ENCODE results near the gene XPO5.
"Not testable (repeated sequence)": the region's sequence is repeated elsewhere in the genome, so short reads cannot be mapped to it uniquely, and the experiment has no call there.

Gene XPO5

GRCh38 chr6:43517505-43518357, 58.1 kb downstream of the XPO5 start:
- no peak for DNase-seq (ENCODE audit: low spot score)

GRCh38 chr6:43516697-43517504, 58.9 kb downstream of the XPO5 start, which contains the start of the genes POLR1C and YIPF3:
Gene POLR1C, plus strand, starts transcription at chr6:43517089. Its CDS starts 21 bp downstream, at chr6:43517110.
Gene YIPF3, minus strand, starts transcription at chr6:43516926. Its CDS starts 119 bp downstream, at chr6:43516807.
- DNase-seq (ENCODE audit: low spot score) = peak; percentile 99

DNA sequence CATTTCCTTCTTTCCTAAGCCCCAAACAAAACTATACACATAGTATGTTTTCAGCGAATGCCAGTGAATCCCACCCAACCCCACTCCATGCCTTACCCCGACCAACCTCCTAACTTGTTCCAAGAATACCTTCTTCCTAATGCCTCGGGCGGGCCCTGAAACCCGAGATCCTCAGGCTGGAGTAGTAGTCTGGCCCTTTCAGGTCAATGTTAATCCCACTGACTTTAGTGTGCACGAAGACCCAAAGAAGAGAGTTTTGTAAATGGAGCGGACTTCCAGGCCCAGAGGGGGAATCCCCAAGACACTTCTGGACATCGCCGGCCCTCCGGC, 59.5 kb downstream of the XPO5 start:
- no peak for DNase-seq (ENCODE audit: low spot score)

GRCh38 chr6:43515808-43516207, 60.0 kb downstream of the XPO5 start:
- DNase-seq (ENCODE audit: low spot score) = no peak

- DNase-seq (ENCODE audit: low spot score) = no peak
Observed at GRCh38 chr6:43511824-43512415, 63.9 kb downstream of the XPO5 start.

DNA sequence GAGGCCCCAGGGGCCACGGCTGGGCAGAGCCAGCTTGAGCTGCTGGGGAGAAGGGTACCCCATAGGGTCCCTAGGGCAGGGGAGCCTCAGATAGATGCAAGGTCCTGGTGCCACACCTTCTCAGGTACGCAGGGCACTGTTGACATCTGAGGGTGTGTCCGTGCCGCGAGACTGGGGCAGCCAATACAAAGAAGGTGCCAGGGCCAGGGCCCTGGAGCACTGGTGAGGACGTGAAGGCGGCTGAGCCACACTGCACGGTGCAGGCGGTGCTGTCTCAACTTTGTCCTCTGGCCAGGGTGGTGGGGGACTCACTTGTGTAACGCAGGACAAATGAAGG, 65.0 kb downstream of the XPO5 start:
- no peak for DNase-seq (ENCODE audit: low spot score)

- peak; percentile 86 for DNase-seq (ENCODE audit: low spot score)
Observed at GRCh38 chr6:43509984-43510826, 65.6 kb downstream of the XPO5 start, which contains the start of gene LRRC73. Gene LRRC73, minus strand, starts transcription at chr6:43510346. Its CDS starts 561 bp downstream, at chr6:43509785.

- DNase-seq (ENCODE audit: low spot score) = no peak
Observed at GRCh38 chr6:43509142-43509983, 66.5 kb downstream of the XPO5 start.

DNA sequence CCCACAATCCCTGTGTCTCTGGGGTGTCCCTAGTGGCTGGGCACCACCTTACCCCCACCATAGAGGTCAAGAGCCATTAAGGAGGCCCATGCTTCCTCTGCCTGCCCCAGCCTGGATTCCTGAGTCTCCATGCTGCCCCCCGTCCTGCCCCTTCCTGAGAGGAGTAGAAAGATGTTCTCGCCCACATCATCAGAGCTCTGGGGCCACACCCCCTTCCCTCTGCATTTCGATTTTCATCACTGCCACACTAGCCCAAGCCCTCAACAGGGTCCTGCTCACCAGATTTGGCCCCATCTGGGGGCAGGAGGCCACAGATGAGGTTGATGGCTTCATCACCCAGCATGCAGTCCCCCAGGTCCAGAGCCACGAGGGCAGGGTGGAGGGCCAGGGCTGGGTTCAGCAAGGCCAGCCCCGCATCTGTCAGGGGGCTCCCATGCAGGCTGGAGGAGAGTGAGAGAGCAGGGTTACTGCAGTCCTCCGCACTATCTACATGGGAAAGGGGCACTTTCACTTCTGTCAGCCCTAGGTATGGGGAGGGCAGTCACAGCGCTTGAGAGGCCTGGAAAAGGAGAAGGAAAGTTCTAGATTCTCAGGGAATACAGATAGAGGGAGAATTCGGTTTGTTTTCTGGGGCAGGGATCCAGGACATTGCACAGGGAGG, 67.2 kb downstream of the XPO5 start:
- DNase-seq (ENCODE audit: low spot score) = no peak

DNA sequence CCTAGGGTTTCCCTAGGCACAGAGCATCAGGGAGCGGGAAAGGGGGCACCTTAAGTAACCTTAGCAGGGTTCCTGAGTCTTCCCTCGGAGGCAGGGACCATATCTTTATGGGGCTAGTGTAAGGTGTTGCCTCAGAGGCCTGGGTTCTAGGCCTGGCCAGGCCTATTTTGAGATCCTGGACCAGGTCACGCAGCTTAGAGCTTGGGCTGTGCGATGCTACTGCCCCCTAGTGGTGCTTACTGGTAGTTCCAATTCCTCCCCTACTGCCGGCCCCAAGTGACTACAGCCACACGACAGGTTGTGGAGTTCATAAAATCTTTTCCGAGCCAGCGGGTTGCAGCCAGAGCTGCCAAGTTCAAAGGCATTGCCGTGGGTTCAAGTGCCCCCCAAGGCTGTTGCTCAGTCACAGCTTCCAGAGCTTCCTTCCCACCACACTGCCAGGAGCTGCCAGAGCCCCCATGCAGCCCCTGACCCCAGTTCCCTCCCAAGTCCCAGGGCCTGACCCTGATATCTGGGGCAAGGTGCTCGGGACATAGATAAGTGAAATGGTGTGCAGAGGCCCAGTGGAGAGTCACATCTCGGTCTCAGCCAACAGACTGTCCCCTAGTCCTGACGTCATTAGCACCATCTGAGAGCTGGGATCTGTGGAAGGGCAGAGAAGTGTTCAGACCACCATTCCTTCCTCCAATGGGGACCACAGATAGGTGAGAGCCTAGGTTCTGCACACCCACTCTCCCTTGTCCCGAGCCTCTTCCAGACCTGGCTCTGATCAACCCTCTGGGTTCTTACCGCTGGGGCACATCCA, 69.0 kb downstream of the XPO5 start:
- peak; percentile 89 for DNase-seq (ENCODE audit: low spot score)

DNA sequence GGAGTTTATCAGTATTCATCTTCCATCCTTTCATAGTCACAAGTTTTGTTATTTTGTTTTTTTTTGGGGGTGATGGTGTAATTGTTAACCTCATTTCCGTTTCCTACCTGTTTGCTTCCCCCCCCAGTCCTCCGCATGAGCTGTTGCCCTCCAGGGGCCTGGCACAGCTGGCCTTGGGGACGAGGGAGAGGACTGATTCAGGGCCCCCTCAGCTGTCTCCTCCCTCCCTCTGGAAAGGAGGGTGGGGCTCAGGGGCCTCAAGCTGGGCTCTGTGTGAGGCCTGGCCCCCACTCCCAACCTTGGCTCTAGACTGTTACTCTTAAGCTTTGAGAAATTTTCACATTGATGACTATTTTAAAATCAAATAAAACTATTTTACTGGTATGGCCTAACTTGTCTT, 69.7 kb downstream of the XPO5 start:
- DNase-seq (ENCODE audit: low spot score) = no peak

DNA sequence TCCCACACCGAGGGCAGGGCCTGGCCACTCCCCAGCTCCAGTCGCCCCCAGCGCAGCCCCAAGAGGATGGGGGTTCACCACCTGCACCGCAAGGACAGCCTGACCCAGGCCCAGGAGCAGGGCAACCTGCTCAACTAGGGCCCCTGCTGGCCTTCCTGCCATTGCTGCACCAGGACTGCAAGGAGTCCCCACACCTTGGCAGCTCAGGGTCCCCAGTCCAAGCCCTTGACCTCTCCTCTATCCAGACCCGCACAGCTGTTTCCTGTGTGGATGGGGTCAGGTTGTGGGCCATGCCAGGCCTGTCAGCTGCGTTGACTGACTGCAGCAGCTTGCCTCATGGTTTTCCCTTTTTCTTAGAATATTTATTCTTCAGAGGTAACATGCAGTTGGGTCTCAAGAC, 70.1 kb downstream of the XPO5 start:
- DNase-seq (ENCODE audit: low spot score) = no peak

- no peak for DNase-seq (ENCODE audit: low spot score)
Observed at GRCh38 chr6:43504756-43505593, 70.9 kb downstream of the XPO5 start.

- no peak for DNase-seq (ENCODE audit: low spot score)
Observed at GRCh38 chr6:43503443-43503842, 72.4 kb downstream of the XPO5 start.

DNA sequence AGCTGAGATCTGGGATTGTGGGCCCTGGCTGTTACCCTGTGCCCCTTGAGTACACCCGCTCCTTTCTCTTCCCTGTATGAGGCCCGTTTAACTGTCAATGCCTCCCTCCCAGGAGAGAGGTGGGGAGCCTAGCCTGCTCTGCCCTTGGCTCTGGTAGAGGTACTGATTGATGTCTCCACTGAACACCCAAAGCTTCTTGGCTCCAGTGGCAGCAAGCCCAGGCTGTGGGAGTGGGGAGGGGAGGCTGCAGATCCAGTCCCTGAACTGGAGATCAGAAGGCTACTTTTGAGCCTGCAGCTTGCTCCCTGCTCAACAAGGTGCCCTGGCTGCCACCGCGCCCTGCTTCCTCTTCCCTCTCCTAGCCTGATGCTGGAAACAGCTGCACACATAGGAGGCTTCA, 73.2 kb downstream of the XPO5 start:
- no peak for DNase-seq (ENCODE audit: low spot score)

DNA sequence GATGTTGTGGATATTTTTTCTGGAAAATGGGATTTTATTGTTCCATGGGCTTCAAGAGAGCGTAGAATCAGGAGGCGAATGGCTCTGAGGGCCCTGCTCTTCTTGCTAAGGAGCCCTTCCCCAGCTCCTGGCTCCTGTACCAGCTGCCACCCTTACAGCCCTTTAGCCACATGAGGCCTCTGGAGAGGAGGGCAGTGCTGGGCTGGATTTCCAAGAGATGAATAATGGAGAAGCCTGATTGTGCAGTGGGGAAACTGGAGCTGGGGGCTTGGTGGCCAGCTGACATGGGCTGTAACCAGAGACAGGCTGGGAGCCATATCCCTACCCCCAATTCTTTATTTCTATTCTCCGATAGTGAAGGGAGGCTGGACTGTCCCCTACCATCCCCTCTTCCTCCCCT, 74.9 kb downstream of the XPO5 start:
- no peak for DNase-seq (ENCODE audit: low spot score)

DNA sequence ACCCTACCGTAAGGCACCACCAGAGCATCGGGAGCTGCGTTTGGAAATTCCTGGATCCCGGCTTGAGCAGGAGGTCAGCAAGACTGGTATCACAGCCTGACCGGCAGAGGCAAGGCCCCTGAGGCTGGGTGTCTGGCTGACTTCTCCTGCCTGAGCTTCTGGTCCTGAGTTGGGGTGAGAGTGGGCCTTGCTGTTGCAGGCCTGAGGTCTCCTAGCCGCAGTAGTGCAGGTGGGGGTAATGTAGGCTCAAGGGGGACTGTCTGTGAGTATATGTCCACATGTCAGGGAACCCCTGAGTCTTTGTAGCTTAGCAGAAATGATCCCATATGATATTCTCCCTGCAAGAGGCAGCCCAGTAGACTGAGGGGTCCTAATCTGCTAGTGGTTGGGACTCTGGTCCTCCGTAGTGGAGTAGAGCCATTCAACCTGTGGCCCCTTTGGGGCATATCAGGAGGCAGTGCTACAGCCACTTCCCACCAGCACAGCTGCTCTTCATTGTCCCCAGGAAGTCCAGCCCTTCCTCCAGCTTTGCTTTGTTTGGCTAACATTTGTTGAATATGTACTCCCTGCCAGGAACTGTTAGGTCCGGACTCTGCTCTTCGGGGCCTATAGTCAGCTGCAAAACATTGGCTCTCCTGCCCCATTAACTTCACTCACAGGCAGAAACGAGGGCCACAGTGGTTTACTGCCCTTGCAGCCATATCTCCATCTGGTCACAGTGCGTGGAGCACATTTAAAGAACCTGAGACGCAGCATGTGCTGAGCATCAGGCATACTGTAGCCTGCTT, 76.6 kb downstream of the XPO5 start:
- no peak for DNase-seq (ENCODE audit: low spot score)

DNA sequence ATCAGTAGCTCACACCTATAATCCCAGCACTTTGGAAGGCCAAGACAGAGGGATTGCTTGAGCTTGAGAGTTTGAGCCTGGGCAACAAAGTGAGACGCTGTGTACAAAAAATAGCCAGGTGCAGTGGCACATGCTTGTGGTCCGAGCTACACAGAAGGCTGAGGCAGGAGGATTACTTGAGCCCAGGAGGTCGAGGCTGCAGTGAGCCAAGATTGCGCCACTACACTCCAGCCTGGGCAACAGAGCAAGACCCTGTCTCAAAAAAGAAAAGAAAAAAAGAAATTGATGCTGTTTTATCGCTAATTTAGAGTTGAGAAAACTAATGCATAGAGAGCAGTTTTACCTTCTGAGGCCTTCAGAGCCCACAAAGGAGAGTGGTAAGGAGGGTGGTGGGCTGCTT, 77.5 kb downstream of the XPO5 start:
- not testable (repeated sequence) for DNase-seq (ENCODE audit: low spot score)
